ENCODE results near the gene PTK6. TPM values are rescaled to one million over a fixed set of nuclear protein-coding genes. Genes with fewer than 3 reads are reported as not detected.

PTK6 gene
- total RNA-seq, 1 experiment from 2014 or later, result 6.7 TPM

- RAD21 ChIA-PET (ENCODE audit: low non-redundant PET in 1 of 2, low total read pairs in 2 of 2, uncharacterized antibody in 2 of 2, unreplicated experiment in 2 of 2), result no interaction called here
- CTCF ChIA-PET, result no interaction called here
- ATAC-seq (no peak), DNase-seq (ENCODE audit: low read depth, low spot score) (no peak)
- H3K9ac ChIP-seq (ENCODE audit: low read length), result no peak overlapping the region
- no peaks in the 10 kb centered on the region for H3K9me3 ChIP-seq (ENCODE audit: control insufficient read depth in 1 of 2, insufficient read depth in 1 of 2, low read depth in 1 of 2, low read length in 2 of 2)
- H3K9me2 ChIP-seq (ENCODE audit: insufficient read depth), result no peaks in the 10 kb centered on the region
- no peaks in the 10 kb centered on the region for H4K20me1 ChIP-seq (ENCODE audit: insufficient read depth)
- BruUV-seq (replicated peaks), result no TSS peak
- H3K4me1 ChIP-seq (ENCODE audit: control insufficient read depth in 1 of 2, insufficient read depth in 2 of 2, low read length in 2 of 2), result no peaks in the 10 kb centered on the region
- POLR2A ChIA-PET, result no interaction called here
- intact Hi-C loops (cut with micrococcal nuclease), result no loop called here
- H2AFZ ChIP-seq (ENCODE audit: low read depth, low read length, poor library complexity, severe bottlenecking), result no peak overlapping the region
- TF ChIP-seq, protein P1, sequence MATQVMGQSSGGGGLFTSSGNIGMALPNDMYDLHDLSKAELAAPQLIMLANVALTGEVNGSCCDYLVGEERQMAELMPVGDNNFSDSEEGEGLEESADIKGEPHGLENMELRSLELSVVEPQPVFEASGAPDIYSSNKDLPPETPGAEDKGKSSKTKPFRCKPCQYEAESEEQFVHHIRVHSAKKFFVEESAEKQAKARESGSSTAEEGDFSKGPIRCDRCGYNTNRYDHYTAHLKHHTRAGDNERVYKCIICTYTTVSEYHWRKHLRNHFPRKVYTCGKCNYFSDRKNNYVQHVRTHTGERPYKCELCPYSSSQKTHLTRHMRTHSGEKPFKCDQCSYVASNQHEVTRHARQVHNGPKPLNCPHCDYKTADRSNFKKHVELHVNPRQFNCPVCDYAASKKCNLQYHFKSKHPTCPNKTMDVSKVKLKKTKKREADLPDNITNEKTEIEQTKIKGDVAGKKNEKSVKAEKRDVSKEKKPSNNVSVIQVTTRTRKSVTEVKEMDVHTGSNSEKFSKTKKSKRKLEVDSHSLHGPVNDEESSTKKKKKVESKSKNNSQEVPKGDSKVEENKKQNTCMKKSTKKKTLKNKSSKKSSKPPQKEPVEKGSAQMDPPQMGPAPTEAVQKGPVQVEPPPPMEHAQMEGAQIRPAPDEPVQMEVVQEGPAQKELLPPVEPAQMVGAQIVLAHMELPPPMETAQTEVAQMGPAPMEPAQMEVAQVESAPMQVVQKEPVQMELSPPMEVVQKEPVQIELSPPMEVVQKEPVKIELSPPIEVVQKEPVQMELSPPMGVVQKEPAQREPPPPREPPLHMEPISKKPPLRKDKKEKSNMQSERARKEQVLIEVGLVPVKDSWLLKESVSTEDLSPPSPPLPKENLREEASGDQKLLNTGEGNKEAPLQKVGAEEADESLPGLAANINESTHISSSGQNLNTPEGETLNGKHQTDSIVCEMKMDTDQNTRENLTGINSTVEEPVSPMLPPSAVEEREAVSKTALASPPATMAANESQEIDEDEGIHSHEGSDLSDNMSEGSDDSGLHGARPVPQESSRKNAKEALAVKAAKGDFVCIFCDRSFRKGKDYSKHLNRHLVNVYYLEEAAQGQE (IDR thresholded peaks at IDR 0.05; ENCODE audit: low read depth), result no peak
- no peak for TF ChIP-seq TCF7L2 (IDR thresholded peaks at IDR 0.05; ENCODE audit: borderline replicate concordance, extremely low read depth, insufficient read depth, insufficient read length)
- TF ChIP-seq POLR2A (IDR thresholded peaks at IDR 0.05; ENCODE audit: borderline replicate concordance, extremely low read depth, insufficient read depth, insufficient read length), result no peak
- TF ChIP-seq SIN3A (IDR thresholded peaks at IDR 0.05; ENCODE audit: low read depth), result no peak
- TF ChIP-seq CEBPB (IDR thresholded peaks at IDR 0.05; ENCODE audit: low read depth), result no peak
- no peak for TF ChIP-seq JUND (IDR thresholded peaks at IDR 0.05)
- TF ChIP-seq, protein P2, sequence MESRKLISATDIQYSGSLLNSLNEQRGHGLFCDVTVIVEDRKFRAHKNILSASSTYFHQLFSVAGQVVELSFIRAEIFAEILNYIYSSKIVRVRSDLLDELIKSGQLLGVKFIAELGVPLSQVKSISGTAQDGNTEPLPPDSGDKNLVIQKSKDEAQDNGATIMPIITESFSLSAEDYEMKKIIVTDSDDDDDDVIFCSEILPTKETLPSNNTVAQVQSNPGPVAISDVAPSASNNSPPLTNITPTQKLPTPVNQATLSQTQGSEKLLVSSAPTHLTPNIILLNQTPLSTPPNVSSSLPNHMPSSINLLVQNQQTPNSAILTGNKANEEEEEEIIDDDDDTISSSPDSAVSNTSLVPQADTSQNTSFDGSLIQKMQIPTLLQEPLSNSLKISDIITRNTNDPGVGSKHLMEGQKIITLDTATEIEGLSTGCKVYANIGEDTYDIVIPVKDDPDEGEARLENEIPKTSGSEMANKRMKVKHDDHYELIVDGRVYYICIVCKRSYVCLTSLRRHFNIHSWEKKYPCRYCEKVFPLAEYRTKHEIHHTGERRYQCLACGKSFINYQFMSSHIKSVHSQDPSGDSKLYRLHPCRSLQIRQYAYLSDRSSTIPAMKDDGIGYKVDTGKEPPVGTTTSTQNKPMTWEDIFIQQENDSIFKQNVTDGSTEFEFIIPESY (IDR thresholded peaks at IDR 0.05; ENCODE audit: extremely low read depth, insufficient replicate concordance, low read length), result no peak
- TF ChIP-seq POLR2AphosphoS5 (IDR thresholded peaks at IDR 0.05; ENCODE audit: low read depth, low read length), result no peak
- no peak for TF ChIP-seq ATF3 (IDR thresholded peaks at IDR 0.05)
- TF ChIP-seq ELF1 (IDR thresholded peaks at IDR 0.05; ENCODE audit: borderline replicate concordance, low read depth), result no peak
- no peak for TF ChIP-seq CTCF (IDR thresholded peaks at IDR 0.05 in 2 of 3, conservative IDR thresholded peaks at IDR 0.05 in 1 of 3; ENCODE audit: borderline replicate concordance in 1 of 3, insufficient read depth in 1 of 3, low read depth in 2 of 3, low read length in 2 of 3)
- no peak for TF ChIP-seq SRF (IDR thresholded peaks at IDR 0.05; ENCODE audit: low read depth)
- no peak for TF ChIP-seq EZH2phosphoT487 (IDR thresholded peaks at IDR 0.05; ENCODE audit: borderline replicate concordance)
- no peaks in the 10 kb centered on the region for H3K79me2 ChIP-seq (ENCODE audit: insufficient read depth, low read length)
- H3K27ac ChIP-seq (ENCODE audit: low read depth, low read length), result no peak overlapping the region
- H3K4me2 ChIP-seq (ENCODE audit: low read length), result no peak overlapping the region
- H3K4me3 ChIP-seq (replicated peaks in 1 of 2; ENCODE audit: low read depth in 1 of 2, low read length in 2 of 2), result no peak overlapping the region
- H3K27me3 ChIP-seq (ENCODE audit: insufficient read depth, low read length), result no peaks in the 10 kb centered on the region
- H3K36me3 ChIP-seq (ENCODE audit: control insufficient read depth in 1 of 2, insufficient read depth in 2 of 2, low read length in 2 of 2), result no peaks in the 10 kb centered on the region
Measured at GRCh38 chr20:63586797-63587196, 49.6 kb upstream of the PTK6 start.

Measured in HCT116 (cell line).